ENCODE results near the gene PARD3B.

Gene PARD3B

DNA sequence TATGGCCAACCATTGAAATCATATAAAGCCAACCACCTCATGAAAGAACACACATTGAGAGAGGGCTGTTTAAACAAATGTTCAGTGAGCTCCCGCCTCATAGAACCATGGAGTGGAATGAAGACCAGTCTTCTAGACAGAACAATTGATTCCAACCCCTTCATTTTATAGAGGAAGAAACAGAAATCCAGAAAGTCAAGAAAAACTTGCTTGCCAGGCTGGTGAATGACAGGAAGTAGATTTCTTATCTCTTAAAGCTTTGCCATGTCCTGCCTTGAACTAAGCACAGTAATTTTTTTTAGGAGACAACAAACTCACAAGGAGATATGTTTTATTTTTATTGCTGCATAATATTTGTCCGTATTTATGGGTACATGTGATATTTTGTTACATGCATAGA is 1120.5 kb downstream of the PARD3B start:
- TF ChIP-seq, protein P1, sequence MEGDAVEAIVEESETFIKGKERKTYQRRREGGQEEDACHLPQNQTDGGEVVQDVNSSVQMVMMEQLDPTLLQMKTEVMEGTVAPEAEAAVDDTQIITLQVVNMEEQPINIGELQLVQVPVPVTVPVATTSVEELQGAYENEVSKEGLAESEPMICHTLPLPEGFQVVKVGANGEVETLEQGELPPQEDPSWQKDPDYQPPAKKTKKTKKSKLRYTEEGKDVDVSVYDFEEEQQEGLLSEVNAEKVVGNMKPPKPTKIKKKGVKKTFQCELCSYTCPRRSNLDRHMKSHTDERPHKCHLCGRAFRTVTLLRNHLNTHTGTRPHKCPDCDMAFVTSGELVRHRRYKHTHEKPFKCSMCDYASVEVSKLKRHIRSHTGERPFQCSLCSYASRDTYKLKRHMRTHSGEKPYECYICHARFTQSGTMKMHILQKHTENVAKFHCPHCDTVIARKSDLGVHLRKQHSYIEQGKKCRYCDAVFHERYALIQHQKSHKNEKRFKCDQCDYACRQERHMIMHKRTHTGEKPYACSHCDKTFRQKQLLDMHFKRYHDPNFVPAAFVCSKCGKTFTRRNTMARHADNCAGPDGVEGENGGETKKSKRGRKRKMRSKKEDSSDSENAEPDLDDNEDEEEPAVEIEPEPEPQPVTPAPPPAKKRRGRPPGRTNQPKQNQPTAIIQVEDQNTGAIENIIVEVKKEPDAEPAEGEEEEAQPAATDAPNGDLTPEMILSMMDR (IDR thresholded peaks at IDR 0.05; ENCODE audit: low read length, missing control alignments), result no peak
- no peak overlapping the region for H3K4me3 ChIP-seq (replicated peaks; ENCODE audit: low read depth, low read length)
- DNase-seq (ENCODE audit: low read depth), result no peak

Data from fibroblast of pulmonary artery (primary cell).